ENCODE data around the gene PCDHA13.
"Not testable (repeated sequence)": the region's sequence is repeated elsewhere in the genome, so short reads cannot be mapped to it uniquely, and the experiment has no call there.

PCDHA13 gene

GRCh38 chr5:140875085-140876065 lies 6.5 kb upstream of the PCDHA13 start, which contains the start of gene PCDHA12:
TSS of gene PCDHA12 (plus strand) at chr5:140875308. CDS start at chr5:140875473, 165 bp downstream.
- peak; percentile 55 for DNase-seq (ENCODE audit: low spot score)
- H3K27ac ChIP-seq (replicated peaks; ENCODE audit: low read length), result no peak within 1 kb of the TSS

DNA sequence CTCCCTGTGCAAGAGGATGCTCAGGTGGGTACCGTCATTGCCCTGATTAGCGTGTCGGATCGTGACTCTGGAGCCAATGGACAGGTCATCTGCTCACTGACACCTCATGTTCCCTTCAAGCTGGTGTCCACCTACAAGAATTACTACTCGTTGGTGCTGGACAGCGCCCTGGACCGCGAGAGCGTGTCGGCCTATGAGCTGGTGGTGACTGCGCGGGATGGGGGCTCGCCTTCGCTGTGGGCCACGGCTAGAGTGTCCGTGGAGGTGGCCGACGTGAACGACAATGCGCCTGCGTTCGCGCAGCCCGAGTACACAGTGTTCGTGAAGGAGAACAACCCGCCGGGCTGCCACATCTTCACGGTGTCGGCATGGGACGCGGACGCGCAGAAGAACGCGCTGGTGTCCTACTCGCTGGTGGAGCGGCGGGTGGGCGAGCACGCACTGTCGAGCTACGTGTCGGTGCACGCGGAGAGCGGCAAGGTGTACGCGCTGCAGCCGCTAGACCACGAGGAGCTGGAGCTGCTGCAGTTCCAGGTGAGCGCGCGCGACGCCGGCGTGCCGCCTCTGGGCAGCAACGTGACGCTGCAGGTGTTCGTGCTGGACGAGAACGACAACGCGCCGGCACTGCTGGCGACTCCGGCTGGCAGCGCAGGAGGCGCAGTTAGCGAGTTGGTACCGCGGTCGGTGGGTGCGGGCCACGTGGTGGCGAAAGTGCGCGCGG lies 5.2 kb upstream of the PCDHA13 start:
- DNase-seq (ENCODE audit: low spot score); H4K8ac ChIP-seq (ENCODE audit: low read depth, low read length); H4K91ac ChIP-seq (ENCODE audit: low read depth, low read length, poor library complexity); H3K4me1 ChIP-seq (ENCODE audit: control insufficient read depth in 2 of 2, insufficient read depth in 1 of 2, low read depth in 1 of 2, low read length in 2 of 2); H2BK12ac ChIP-seq (ENCODE audit: low read length); H3K18ac ChIP-seq (ENCODE audit: low read length); H2AK5ac ChIP-seq (ENCODE audit: low read depth, low read length); H3K27ac ChIP-seq (replicated peaks; ENCODE audit: low read length); H3K14ac ChIP-seq (ENCODE audit: low read length); H2AFZ ChIP-seq (ENCODE audit: low read length); H3K27me3 ChIP-seq (ENCODE audit: control insufficient read depth in 3 of 3, insufficient read depth in 3 of 3, low read depth in 1 of 3, low read length in 3 of 3); H3K4me2 ChIP-seq (ENCODE audit: insufficient read depth, low read length, poor library complexity, severe bottlenecking); H2BK5ac ChIP-seq (ENCODE audit: low read length); H2BK120ac ChIP-seq (ENCODE audit: low read depth, low read length): not testable (repeated sequence)
- peak overlapping the region; percentile 26 for H2BK15ac ChIP-seq (ENCODE audit: low read length)
- WGBS, 2 donors (ENCODE audit: extremely low coverage in 2 of 2, insufficient read length in 2 of 2, insufficient replicate concordance in 1 of 2), result no CpG with 5 or more reads among the region's 80 CpGs
- peaks cover 12% of the 10 kb centered on the region for H3K79me1 ChIP-seq (ENCODE audit: low read depth, low read length)
- H3K9me3 ChIP-seq (replicated peaks in 1 of 2; ENCODE audit: control insufficient read depth in 2 of 2, insufficient read depth in 1 of 2, low read depth in 1 of 2, low read length in 2 of 2), result peaks cover 8 to 21% of the 10 kb centered on the region in 2 donors
- peaks cover 10 to 17% of the 10 kb centered on the region in 2 donors for H3K36me3 ChIP-seq (replicated peaks in 1 of 2; ENCODE audit: control insufficient read depth in 2 of 2, insufficient read depth in 2 of 2, low read length in 2 of 2)
- peak overlapping the region; percentile 76 for H3K4ac ChIP-seq (ENCODE audit: low read length)
- H3K4me3 ChIP-seq (ENCODE audit: low read length in 2 of 2), result peak overlapping the region in 1 of 2 donors; percentile 62
- H3K23ac ChIP-seq (ENCODE audit: low read depth, low read length, poor library complexity), result peak overlapping the region; percentile 91
- H3K9ac ChIP-seq (ENCODE audit: low read depth, low read length, poor library complexity), result peak overlapping the region; percentile 70

More at GRCh38 chr5:140875085-140876065, 6.5 kb upstream of the PCDHA13 start, which contains the start of gene PCDHA12:
- Histone ChIP-seq H3K4me3 (ENCODE audit: low read length in 2 of 2) (peak within 1 kb of the TSS; percentile 59 to 88), H3K9me3 (replicated peaks in 1 of 2; ENCODE audit: control insufficient read depth in 2 of 2, insufficient read depth in 1 of 2, low read depth in 1 of 2, low read length in 2 of 2) (peaks cover 11 to 27% of the 10 kb centered on the region in 2 donors), H3K36me3 (replicated peaks in 1 of 2; ENCODE audit: control insufficient read depth in 2 of 2, insufficient read depth in 2 of 2, low read length in 2 of 2) (peaks cover 13 to 15% of the 10 kb centered on the region in 2 donors), H4K91ac (ENCODE audit: low read depth, low read length, poor library complexity) (no peak within 1 kb of the TSS), H2BK15ac (ENCODE audit: low read length) (no peak within 1 kb of the TSS), H3K23ac (ENCODE audit: low read depth, low read length, poor library complexity) (no peak within 1 kb of the TSS), H2AK5ac (ENCODE audit: low read depth, low read length) (no peak within 1 kb of the TSS), H2BK5ac (ENCODE audit: low read length) (no peak within 1 kb of the TSS), H3K27me3 (ENCODE audit: control insufficient read depth in 3 of 3, insufficient read depth in 3 of 3, low read depth in 1 of 3, low read length in 3 of 3) (no peaks in the 10 kb centered on the region), H3K9ac (ENCODE audit: low read depth, low read length, poor library complexity) (peak within 1 kb of the TSS; percentile 86), H2AFZ (ENCODE audit: low read length) (peak within 1 kb of the TSS; percentile 88), H3K4ac (ENCODE audit: low read length) (no peak within 1 kb of the TSS), H3K79me1 (ENCODE audit: low read depth, low read length) (peaks cover 17% of the 10 kb centered on the region), H3K4me2 (ENCODE audit: insufficient read depth, low read length, poor library complexity, severe bottlenecking) (peak within 1 kb of the TSS; percentile 38), H3K18ac (ENCODE audit: low read length) (peak within 1 kb of the TSS; percentile 52), H4K8ac (ENCODE audit: low read depth, low read length) (no peak within 1 kb of the TSS), H3K14ac (ENCODE audit: low read length) (no peak within 1 kb of the TSS), H2BK120ac (ENCODE audit: low read depth, low read length) (no peak within 1 kb of the TSS), H2BK12ac (ENCODE audit: low read length) (no peak within 1 kb of the TSS), H3K4me1 (ENCODE audit: control insufficient read depth in 2 of 2, insufficient read depth in 1 of 2, low read depth in 1 of 2, low read length in 2 of 2) (no peaks in the 10 kb centered on the region)
- WGBS, 2 donors (ENCODE audit: extremely low coverage in 2 of 2, insufficient read length in 2 of 2, insufficient replicate concordance in 1 of 2), result no CpG with 5 or more reads among the region's 47 CpGs

- H3K27me3 ChIP-seq (ENCODE audit: control insufficient read depth in 3 of 3, insufficient read depth in 3 of 3, low read depth in 1 of 3, low read length in 3 of 3), result no peaks in the 10 kb centered on the region
- H3K4me1 ChIP-seq (ENCODE audit: control insufficient read depth in 2 of 2, insufficient read depth in 1 of 2, low read depth in 1 of 2, low read length in 2 of 2), result no peaks in the 10 kb centered on the region
- peaks cover 8 to 25% of the 10 kb centered on the region in 2 donors for H3K9me3 ChIP-seq (replicated peaks in 1 of 2; ENCODE audit: control insufficient read depth in 2 of 2, insufficient read depth in 1 of 2, low read depth in 1 of 2, low read length in 2 of 2)
- H3K23ac ChIP-seq (ENCODE audit: low read depth, low read length, poor library complexity), result peak overlapping the region; percentile 91
- H3K36me3 ChIP-seq (replicated peaks in 1 of 2; ENCODE audit: control insufficient read depth in 2 of 2, insufficient read depth in 2 of 2, low read length in 2 of 2), result peaks cover 13 to 22% of the 10 kb centered on the region in 2 donors
- H2BK5ac ChIP-seq (ENCODE audit: low read length), result no peak overlapping the region
- no peak overlapping the region for H2AFZ ChIP-seq (ENCODE audit: low read length)
- H4K8ac ChIP-seq (ENCODE audit: low read depth, low read length), result peak overlapping the region; percentile 82
- no peak overlapping the region for H2BK120ac ChIP-seq (ENCODE audit: low read depth, low read length)
- peaks cover 12% of the 10 kb centered on the region for H3K79me1 ChIP-seq (ENCODE audit: low read depth, low read length)
- no peak overlapping the region for H3K4me2 ChIP-seq (ENCODE audit: insufficient read depth, low read length, poor library complexity, severe bottlenecking)
- H3K9ac ChIP-seq (ENCODE audit: low read depth, low read length, poor library complexity), result no peak overlapping the region
- H3K14ac ChIP-seq (ENCODE audit: low read length), result peak overlapping the region; percentile 38
- H3K27ac ChIP-seq (replicated peaks; ENCODE audit: low read length), result no peak overlapping the region
- no peak overlapping the region for H2AK5ac ChIP-seq (ENCODE audit: low read depth, low read length)
- H4K91ac ChIP-seq (ENCODE audit: low read depth, low read length, poor library complexity), result no peak overlapping the region
- no peak overlapping the region for H3K4ac ChIP-seq (ENCODE audit: low read length)
- no peak for DNase-seq (ENCODE audit: low spot score)
- WGBS, 2 donors (ENCODE audit: extremely low coverage in 2 of 2, insufficient read length in 2 of 2, insufficient replicate concordance in 1 of 2), result no CpG with 5 or more reads among the region's 37 CpGs
- H2BK15ac ChIP-seq (ENCODE audit: low read length), result peak overlapping the region; percentile 26
- H3K4me3 ChIP-seq (ENCODE audit: low read length in 2 of 2), result no peak overlapping the region
- peak overlapping the region; percentile 17 for H3K18ac ChIP-seq (ENCODE audit: low read length)
- H2BK12ac ChIP-seq (ENCODE audit: low read length), result no peak overlapping the region
Measured at GRCh38 chr5:140877262-140877581, 4.7 kb upstream of the PCDHA13 start.

DNA sequence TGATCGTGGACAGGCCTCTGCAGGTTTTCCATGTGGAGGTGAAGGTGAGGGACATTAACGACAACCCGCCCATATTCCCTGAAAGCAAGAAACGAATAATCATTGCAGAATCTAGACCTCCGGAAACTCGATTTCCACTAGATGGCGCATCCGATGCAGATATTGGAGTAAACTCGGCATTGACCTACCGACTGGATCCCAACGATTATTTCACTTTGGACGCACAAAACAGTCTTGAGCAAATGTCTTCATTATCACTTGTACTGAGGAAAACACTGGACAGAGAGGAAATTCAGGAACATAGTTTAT lies 621 bp downstream of the PCDHA13 start:
- Histone ChIP-seq H2BK12ac (ENCODE audit: low read length) (no peak overlapping the region), H3K9me3 (replicated peaks in 1 of 2; ENCODE audit: control insufficient read depth in 2 of 2, insufficient read depth in 1 of 2, low read depth in 1 of 2, low read length in 2 of 2) (peaks cover 10 to 32% of the 10 kb centered on the region in 2 donors), H2BK5ac (ENCODE audit: low read length) (no peak overlapping the region), H3K79me1 (ENCODE audit: low read depth, low read length) (peaks cover 5% of the 10 kb centered on the region), H3K4me3 (ENCODE audit: low read length in 2 of 2) (no peak overlapping the region), H2BK15ac (ENCODE audit: low read length) (no peak overlapping the region), H3K14ac (ENCODE audit: low read length) (no peak overlapping the region), H4K8ac (ENCODE audit: low read depth, low read length) (no peak overlapping the region), H3K4me1 (ENCODE audit: control insufficient read depth in 2 of 2, insufficient read depth in 1 of 2, low read depth in 1 of 2, low read length in 2 of 2) (no peaks in the 10 kb centered on the region), H3K9ac (ENCODE audit: low read depth, low read length, poor library complexity) (no peak overlapping the region), H3K27me3 (ENCODE audit: control insufficient read depth in 3 of 3, insufficient read depth in 3 of 3, low read depth in 1 of 3, low read length in 3 of 3) (no peaks in the 10 kb centered on the region), H3K4me2 (ENCODE audit: insufficient read depth, low read length, poor library complexity, severe bottlenecking) (no peak overlapping the region), H2AFZ (ENCODE audit: low read length) (no peak overlapping the region), H3K27ac (replicated peaks; ENCODE audit: low read length) (no peak overlapping the region), H2AK5ac (ENCODE audit: low read depth, low read length) (no peak overlapping the region), H3K36me3 (replicated peaks in 1 of 2; ENCODE audit: control insufficient read depth in 2 of 2, insufficient read depth in 2 of 2, low read length in 2 of 2) (peaks cover 12 to 19% of the 10 kb centered on the region in 2 donors), H3K18ac (ENCODE audit: low read length) (no peak overlapping the region), H3K4ac (ENCODE audit: low read length) (no peak overlapping the region), H3K23ac (ENCODE audit: low read depth, low read length, poor library complexity) (no peak overlapping the region), H4K91ac (ENCODE audit: low read depth, low read length, poor library complexity) (no peak overlapping the region), H2BK120ac (ENCODE audit: low read depth, low read length) (no peak overlapping the region)
- no peak for DNase-seq (ENCODE audit: low spot score)
- no CpG with 5 or more reads among the region's 12 CpGs for WGBS, 2 donors (ENCODE audit: extremely low coverage in 2 of 2, insufficient read length in 2 of 2, insufficient replicate concordance in 1 of 2)
